GM12878 (cell line): ENCODE measurements around the gene CKS1B. TPM values are rescaled to one million over a fixed set of nuclear protein-coding genes. Genes with fewer than 3 reads are reported as not detected.

Experiments used
- ELK1 ChIP-seq: IDR thresholded peaks from 2 replicates; pipeline ENCODE4 v1.6.1; 2012; ENCODE audit warnings: low read depth, low read length, improper control_type of control experiment
- ETV6 ChIP-seq, 2 experiments: fragments of 450-650 bp in 1 of 2; IDR thresholded peaks in 1 of 2; conservative IDR thresholded peaks in 1 of 2; 2 replicates each; pipeline ENCODE4 v1.6.1; 2014; ENCODE audit warnings: antibody characterized with exemption in 1 of 2, borderline replicate concordance in 1 of 2, low read depth in 1 of 2, mild to moderate bottlenecking in 1 of 2, moderate library complexity in 1 of 2
- NKRF ChIP-seq: fragments of 450-650 bp; conservative IDR thresholded peaks from 2 replicates; pipeline ENCODE4 v1.6.1; 2017; ENCODE audit warnings: mild to moderate bottlenecking, moderate library complexity
- POLR2AphosphoS2 ChIP-seq: IDR thresholded peaks from 2 replicates; pipeline ENCODE4 v1.6.1; 2011; ENCODE audit warnings: low read depth, mild to moderate bottlenecking, low read length, improper control_type of control experiment, moderate library complexity
- RELB ChIP-seq: fragments of 450-650 bp; IDR thresholded peaks from 2 replicates; pipeline ENCODE4 v1.6.1; 2017; ENCODE audit warnings: low read depth, mild to moderate bottlenecking, moderate library complexity
- polyA plus RNA-seq, 11 experiments: library from polyadenylated mRNA; depleted of rRNA in 4 of 11; unstranded in 6 of 11; stranded (reverse) in 5 of 11; fragments of >200 nt; fragmentation: Nextera tagmentation in 4 of 11; fragmentation: Illumina TruSeq in 1 of 11; extraction: Ambion mirVana in 4 of 11; extraction: Trizol in 1 of 11; gene quantifications; 1 replicate in 1 of 11; 2 replicates in 10 of 11; pipeline versions ENCODE4 v1.2.1 to v1.2.3, GENCODE V29; 2011 to 2016; ENCODE audit warnings: inconsistent platforms in 2 of 11, missing spikeins in 2 of 11, low read depth in 1 of 11
- total RNA-seq, 4 experiments: library from RNA; depleted of rRNA in 3 of 4; stranded (reverse); fragments of >200 nt in 3 of 4; fragmentation: Illumina TruSeq in 1 of 4; extraction: Trizol in 1 of 4; gene quantifications; 2 replicates each; pipeline versions ENCODE4 v1.2.1 to v1.2.3, GENCODE V29; 2013 to 2021

The CKS1B gene
- total and polyA plus RNA-seq, 10 of the 15 experiments (the other 5 are each of a cell fraction or from before 2014, with no cell fraction given): 125 to 608 (median 364) TPM

- TF ChIP-seq ELK1 (no peak), POLR2AphosphoS2 (no peak), RELB (no peak), ETV6 (conservative IDR thresholded peaks at IDR 0.05 in 1 of 2, IDR thresholded peaks at IDR 0.05 in 1 of 2; ENCODE audit: borderline replicate concordance in 1 of 2, low read depth in 1 of 2) (no peak), NKRF (no peak)
- TF ChIP-seq, all 136 proteins: peak for 0
Measured at GRCh38 chr1:154960446-154961136, 13.9 kb upstream of the CKS1B start (continued).
